HCT116 (cell line): ENCODE results near the gene HEG1. TPM values are rescaled to one million over a fixed set of nuclear protein-coding genes. Genes with fewer than 3 reads are reported as not detected.

Experiments used
- ATAC-seq: fragments of 200-7000 bp; cut with Tn5 transposase; 2 replicates; pipeline ENCODE4 v1.9.1; 2020; ENCODE audit warnings: mild to moderate bottlenecking, moderate library complexity
- BruUV-seq: library from RNA; stranded (reverse); fragments of 400-500 nt; replicated peaks from 2 replicates; lab custom pipeline; 2021; lab: Mats Ljungman, UMichigan
- CTCF ChIA-PET: fragments of 300-600 bp; sonication (Branson Sonifier 250); formaldehyde crosslinking; loops from one replicate; lab custom pipeline; 2021; ENCODE audit warnings: antibody characterized with exemption; lab: Charles Lee
- POLR2A ChIA-PET: fragments of 300-600, 350-600 bp; sonication (Branson Sonifier 250); formaldehyde crosslinking; loops from one replicate; lab custom pipeline; 2021; ENCODE audit warnings: antibody characterized with exemption; lab: Charles Lee
- RAD21 ChIA-PET, 2 experiments: fragments of 300-600 bp; sonication (Branson Sonifier 250); formaldehyde crosslinking; loops; one replicate each; lab custom pipeline; 2023; ENCODE audit warnings: low total read pairs in 2 of 2; ENCODE audit not compliant: uncharacterized antibody in 2 of 2, unreplicated experiment in 2 of 2, low non-redundant PET in 1 of 2; lab: Charles Lee
- DNase-seq: peaks from one replicate; pipeline ENCODE4 v3.0.0-alpha.2; 2010; ENCODE audit warnings: low read depth, low spot score
- H2AFZ ChIP-seq: fragments of 200-600 bp; shearing (Covaris generic), sonication (generic); 2 replicates; pipeline ENCODE4 v1.6.1; 2017; ENCODE audit warnings: low read depth, mixed run types, mixed read lengths, antibody characterized with exemption, low read length; ENCODE audit not compliant: poor library complexity, severe bottlenecking
- H3K27ac ChIP-seq: 2 replicates; pipeline ENCODE4 v1.5.1; 2012; ENCODE audit warnings: low read depth, low read length
- H3K27me3 ChIP-seq: fragments of 200-600 bp; sonication (generic); 2 replicates; pipeline ENCODE4 v1.6.1; 2016; ENCODE audit warnings: mixed run types, low read length, mixed read lengths; ENCODE audit not compliant: insufficient read depth
- H3K36me3 ChIP-seq, 2 experiments: fragments of 200-500 bp in 1 of 2; fragments of 200-600 bp in 1 of 2; sonication (Bioruptor generic) in 1 of 2; sonication (generic) in 1 of 2; 2 replicates each; pipeline versions ENCODE4 v1.5.1 to v1.6.1; 2014 to 2016; ENCODE audit warnings: low read length in 2 of 2, inconsistent platforms in 1 of 2, mixed read lengths in 1 of 2, mixed run types in 1 of 2; ENCODE audit not compliant: insufficient read depth in 2 of 2, control insufficient read depth in 1 of 2
- H3K4me1 ChIP-seq, 2 experiments: fragments of 200-600 bp in 1 of 2; sonication (generic) in 1 of 2; 2 replicates each; pipeline versions ENCODE4 v1.5.1 to v1.6.1; 2012 to 2017; ENCODE audit warnings: low read length in 2 of 2, inconsistent platforms in 1 of 2, mild to moderate bottlenecking in 1 of 2, mixed read lengths in 1 of 2, mixed run types in 1 of 2, moderate library complexity in 1 of 2; ENCODE audit not compliant: insufficient read depth in 2 of 2, control insufficient read depth in 1 of 2
- H3K4me2 ChIP-seq: fragments of 200-600 bp; sonication (generic); 2 replicates; pipeline ENCODE4 v1.6.1; 2017; ENCODE audit warnings: mixed run types, low read length, mixed read lengths
- H3K4me3 ChIP-seq, 2 experiments: fragments of 200-600 bp in 1 of 2; sonication (generic) in 1 of 2; replicated peaks in 1 of 2; 2 replicates each; pipeline ENCODE4 v1.5.1; 2011 to 2016; ENCODE audit warnings: low read length in 2 of 2, control low read depth in 1 of 2, low read depth in 1 of 2, mild to moderate bottlenecking in 1 of 2, mixed read lengths in 1 of 2, mixed run types in 1 of 2
- H3K79me2 ChIP-seq: fragments of 200-600 bp; sonication (generic); 2 replicates; pipeline ENCODE4 v1.6.1; 2017; ENCODE audit warnings: mild to moderate bottlenecking, mixed run types, low read length, moderate library complexity, mixed read lengths; ENCODE audit not compliant: insufficient read depth
- H3K9ac ChIP-seq: fragments of 200-600 bp; sonication (generic); 2 replicates; pipeline ENCODE4 v1.6.1; 2016; ENCODE audit warnings: low read length, mixed read lengths
- H3K9me2 ChIP-seq: fragments of 200-600 bp; sonication (generic), shearing (Covaris generic); 2 replicates; pipeline ENCODE4 v1.6.1; 2017; ENCODE audit warnings: mixed run types, mild to moderate bottlenecking, moderate library complexity; ENCODE audit not compliant: insufficient read depth
- H3K9me3 ChIP-seq, 2 experiments: fragments of 200-500 bp in 1 of 2; fragments of 200-600 bp in 1 of 2; sonication (Bioruptor generic) in 1 of 2; sonication (generic) in 1 of 2; 2 replicates each; pipeline ENCODE4 v1.6.1; 2014 to 2017; ENCODE audit warnings: low read length in 2 of 2, mixed read lengths in 2 of 2, inconsistent platforms in 1 of 2, low read depth in 1 of 2, mild to moderate bottlenecking in 1 of 2, mixed run types in 1 of 2, moderate library complexity in 1 of 2; ENCODE audit not compliant: control insufficient read depth in 1 of 2, insufficient read depth in 1 of 2
- H4K20me1 ChIP-seq: fragments of 200-600 bp; sonication (generic), shearing (Covaris generic); 2 replicates; pipeline ENCODE4 v1.6.1; 2017; ENCODE audit warnings: mixed run types, mild to moderate bottlenecking, moderate library complexity; ENCODE audit not compliant: insufficient read depth
- FOSL1 ChIP-seq: IDR thresholded peaks from 2 replicates; pipeline ENCODE4 v1.6.1; 2012; ENCODE audit warnings: low read depth
- MAX ChIP-seq: IDR thresholded peaks from 2 replicates; pipeline ENCODE4 v1.6.1; 2012
- POLR2AphosphoS5 ChIP-seq: IDR thresholded peaks from 2 replicates; pipeline ENCODE4 v1.6.1; 2011; ENCODE audit warnings: mild to moderate bottlenecking, low read depth, low read length, moderate library complexity
- REST ChIP-seq: IDR thresholded peaks from 2 replicates; pipeline ENCODE4 v1.6.1; 2012; ENCODE audit warnings: low read depth
- intact Hi-C: fragments of 100-400 bp; cut with micrococcal nuclease; formaldehyde crosslinking; loops from 2 replicates; pipeline ENCODE4 v1.10.0; 2022
- total RNA-seq: library from RNA; stranded (reverse); gene quantifications from one replicate; pipeline ENCODE4 v1.2.1, GENCODE V29; 2021; ENCODE audit not compliant: unreplicated experiment

Gene HEG1
- total RNA-seq, 1 experiment from 2014 or later, result 2.6 TPM

DNA sequence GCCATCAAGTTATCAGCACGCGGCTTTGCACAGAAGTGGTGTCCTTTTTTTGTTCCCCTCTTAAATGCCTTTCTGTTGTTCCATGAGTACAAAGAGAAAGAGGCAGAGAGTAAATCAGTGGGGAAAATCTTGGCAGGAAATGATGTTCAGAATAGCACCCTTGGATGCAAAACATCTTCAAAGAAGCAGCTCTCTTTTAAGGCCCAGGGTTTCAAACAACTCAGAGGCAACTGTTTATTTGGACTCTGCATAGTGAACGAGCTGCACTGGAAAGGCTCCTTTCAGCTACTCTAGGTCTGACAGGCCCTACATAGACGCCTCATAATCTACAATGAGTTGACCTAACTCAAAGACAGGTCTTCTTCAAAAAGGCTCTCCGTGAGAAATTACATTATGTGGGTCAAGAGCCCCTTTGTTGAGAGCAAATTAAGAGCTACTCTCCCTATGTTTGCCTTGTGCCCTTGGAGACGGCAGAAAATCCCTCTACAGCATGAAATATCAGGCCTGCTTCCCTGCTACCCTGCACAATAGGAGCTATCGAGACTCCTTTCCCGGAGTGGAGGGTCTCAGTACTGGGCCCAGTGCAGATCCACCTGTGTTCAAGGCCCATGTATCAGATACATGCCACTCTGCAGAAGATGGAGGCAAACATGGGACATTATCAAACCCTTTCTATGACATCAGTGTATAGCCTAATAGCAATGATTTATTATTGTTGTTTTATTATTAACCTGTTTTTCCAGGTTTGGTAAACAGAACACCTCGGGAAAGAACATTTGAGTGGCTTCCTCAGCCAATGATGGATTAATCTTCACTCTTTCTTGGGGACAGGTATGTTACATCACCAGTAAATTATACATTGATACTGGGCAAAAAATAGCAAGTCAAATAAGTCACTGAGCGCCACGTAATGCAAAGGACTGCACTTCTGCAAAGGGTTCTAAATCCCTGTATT is 53.1 kb downstream of the HEG1 start:
- Histone ChIP-seq H3K36me3 (no peaks in the 10 kb centered on the region), H3K4me2 (no peak overlapping the region), H4K20me1 (no peaks in the 10 kb centered on the region), H3K9me3 (no peaks in the 10 kb centered on the region), H3K27ac (no peak overlapping the region), H3K79me2 (no peaks in the 10 kb centered on the region), H3K4me1 (no peaks in the 10 kb centered on the region), H3K9me2 (no peaks in the 10 kb centered on the region), H3K9ac (no peak overlapping the region), H3K4me3 (no peak overlapping the region), H2AFZ (no peak overlapping the region), H3K27me3 (no peaks in the 10 kb centered on the region)
- no TSS peak for BruUV-seq
- ChIA-PET POLR2A (no interaction called here), CTCF (no interaction called here), RAD21 (no interaction called here)
- no peak for ATAC-seq
- DNase-seq, result no peak
- TF ChIP-seq REST (no peak), MAX (no peak), FOSL1 (no peak), POLR2AphosphoS5 (no peak)
- intact Hi-C loops, result no loop called here
